ENCODE data around the gene THBS3. TPM values are rescaled to one million over a fixed set of nuclear protein-coding genes. Genes with fewer than 3 reads are reported as not detected.

THBS3 gene
- total and polyA plus RNA-seq, 9 of the 15 experiments (the other 6 are each of a cell fraction or from before 2014, with no cell fraction given), result 0.59 to 8.3 (median 3.2) TPM

DNA sequence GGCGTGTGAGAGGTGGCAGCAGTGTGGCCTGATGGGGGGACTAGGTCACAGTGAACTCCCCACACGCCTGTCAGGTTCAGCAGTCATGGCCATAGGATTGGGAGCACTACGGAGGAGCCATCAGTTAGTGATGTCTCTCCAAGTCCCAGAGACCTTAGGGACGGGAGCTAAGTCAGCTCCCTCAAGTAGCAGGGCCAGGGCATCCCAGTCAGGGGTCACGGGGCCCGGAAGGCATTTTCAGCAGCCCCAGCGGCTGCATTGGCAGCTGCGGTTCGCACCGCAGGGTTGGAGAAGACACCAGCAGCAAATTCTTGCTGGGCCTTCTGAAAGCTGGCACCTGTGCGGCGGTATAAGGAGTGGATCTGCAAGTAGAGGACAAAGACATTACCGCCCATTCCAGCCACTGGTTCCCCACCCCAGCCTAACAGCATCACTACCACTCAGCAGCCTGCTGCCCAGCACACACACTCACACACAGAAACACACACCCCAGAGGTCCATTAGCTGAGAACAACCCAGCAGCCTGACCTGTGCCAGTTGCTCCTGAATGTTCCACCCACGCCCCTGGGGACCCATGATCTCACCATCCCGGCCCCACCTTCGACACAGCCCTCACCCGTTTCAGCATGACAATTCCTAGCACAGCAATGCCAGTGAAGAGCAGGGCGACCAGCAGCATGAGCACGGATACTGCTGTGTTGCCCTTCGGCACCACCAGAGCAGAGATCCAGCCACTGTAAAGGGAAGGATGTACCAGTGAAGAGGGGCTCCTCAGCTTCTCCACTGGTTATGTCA lies 48.6 kb upstream of the THBS3 start:
- H2AFZ ChIP-seq (ENCODE audit: low read depth, low read length), result no peak overlapping the region; the same call in 1 of the 2 replicates
- peak in 1 of 4 experiments; percentile 10 for DNase-seq (ENCODE audit: extremely low read depth in 1 of 4, low spot score in 3 of 4)
- H3K36me3 ChIP-seq (ENCODE audit: control insufficient read depth, insufficient read depth, low read length), result peaks cover 43% of the 10 kb centered on the region; the same call in 2 of the 3 replicates
- H3K4me2 ChIP-seq (ENCODE audit: insufficient read depth, low read length), result peak overlapping the region; percentile 81
- peaks cover 22 to 44% of the 10 kb centered on the region in 2 experiments for H3K4me1 ChIP-seq (replicated peaks in 1 of 2; ENCODE audit: control insufficient read depth in 2 of 2, insufficient read depth in 2 of 2, low read length in 2 of 2)
- POLR2A ChIA-PET, result interaction anchor here (0.6 to 2.1 kb wide), 5 partner anchors 10 to 181 kb away, joined by 3 to 9 read pairs (median 4); a partner anchor contains a TSS
- CTCF ChIA-PET (ENCODE audit: low intra/inter-chr PET ratio), result no interaction called here
- in situ Hi-C loops (cut with MboI), result loop anchor here (10.0 kb wide), 1 partner anchor 339 kb away; no protein-coding TSS in a partner anchor
- peak overlapping the region; percentile 65; the same call in 2 of the 3 replicates for H3K27ac ChIP-seq (ENCODE audit: extremely low read depth, low read depth, low read length)
- FAIRE-seq, result no peak
- TF ChIP-seq GABPB2 (CRISPR knock-in tag; conservative IDR thresholded peaks at IDR 0.05) (no peak), TAF1 (IDR thresholded peaks at IDR 0.05; ENCODE audit: control insufficient read depth, extremely low read depth, insufficient read depth, low read length, severe bottlenecking) (peak; percentile 6), MLLT1 (IDR thresholded peaks at IDR 0.05) (no peak), ZNF282 (CRISPR knock-in tag; IDR thresholded peaks at IDR 0.05) (0 out of 2 replicates have a peak, but pooled peaks have one; percentile 41), FOXA3 (CRISPR knock-in tag; conservative IDR thresholded peaks at IDR 0.05 in 1 of 2, IDR thresholded peaks at IDR 0.05 in 1 of 2) (0 out of 4 replicates have a peak, but pooled peaks of 1 of the 2 experiments have one; percentile 13)
- H3K27me3 ChIP-seq (ENCODE audit: control insufficient read depth in 2 of 2, insufficient read depth in 2 of 2, low read length in 2 of 2), result no peaks in the 10 kb centered on the region
- WGBS (ENCODE audit: insufficient coverage, low coverage, missing lambda C conversion rate), result 90% methylated on average over 19 of the region's 20 CpGs
- peak overlapping the region; percentile 75 to 97 for H3K9ac ChIP-seq (ENCODE audit: insufficient read depth in 1 of 2, low read depth in 2 of 2, low read length in 2 of 2)
- peaks cover 31% of the 10 kb centered on the region for H3K79me2 ChIP-seq (ENCODE audit: control insufficient read depth, insufficient read depth, low read length)
- H4K20me1 ChIP-seq (replicated peaks; ENCODE audit: control insufficient read depth, insufficient read depth, low read length), result no peaks in the 10 kb centered on the region
- intact Hi-C loops (cut with micrococcal nuclease), result loop anchor here (10.0 kb wide), 1 partner anchor 249 kb away; no protein-coding TSS in a partner anchor
- H3K4me3 ChIP-seq, result peak overlapping the region; percentile 58; the same call in 1 of the 2 replicates
- BruUV-seq (replicated peaks), result no TSS peak
- no peaks in the 10 kb centered on the region for H3K9me1 ChIP-seq (ENCODE audit: control insufficient read depth, insufficient read depth, low read length)
- H3K9me3 ChIP-seq (replicated peaks; ENCODE audit: control insufficient read depth, insufficient read depth, low read depth, low read length), result no peaks in the 10 kb centered on the region
- ATAC-seq, result 0 out of 3 replicates have a peak, but pooled peaks have one; percentile 5
